ENCODE results near the gene SUPT7L.
"Not testable (repeated sequence)": the region's sequence is repeated elsewhere in the genome, so short reads cannot be mapped to it uniquely, and the experiment has no call there.

Gene SUPT7L

GRCh38 chr2:27683390-27684071 lies 20.1 kb upstream of the SUPT7L start:
- peak; percentile 80 to 89 for DNase-seq

GRCh38 chr2:27682334-27682771 lies 18.9 kb upstream of the SUPT7L start:
- not testable (repeated sequence) for DNase-seq

GRCh38 chr2:27681841-27682240 lies 18.4 kb upstream of the SUPT7L start:
- DNase-seq = no peak

GRCh38 chr2:27680571-27680970 lies 17.2 kb upstream of the SUPT7L start:
- DNase-seq = no peak

GRCh38 chr2:27672723-27673486 lies 9.5 kb upstream of the SUPT7L start:
- DNase-seq = no peak

- DNase-seq = no peak
Measured at GRCh38 chr2:27671235-27671634, 7.8 kb upstream of the SUPT7L start.

GRCh38 chr2:27667446-27667845 lies 4.0 kb upstream of the SUPT7L start:
- DNase-seq = no peak

GRCh38 chr2:27664622-27665363 lies 1.4 kb upstream of the SUPT7L start:
- no peak for DNase-seq

GRCh38 chr2:27664154-27664574 lies 750 bp upstream of the SUPT7L start:
- no peak for DNase-seq

GRCh38 chr2:27661371-27661770 lies 2.0 kb downstream of the SUPT7L start:
- no peak for DNase-seq

- no peak for DNase-seq
Measured at GRCh38 chr2:27655155-27655951, 8.1 kb downstream of the SUPT7L start.

- DNase-seq = no peak
Measured at GRCh38 chr2:27653397-27653796, 10.0 kb downstream of the SUPT7L start.

GRCh38 chr2:27652790-27653189 lies 10.6 kb downstream of the SUPT7L start:
- no peak for DNase-seq

- DNase-seq = no peak
Measured at GRCh38 chr2:27652341-27652740, 11.1 kb downstream of the SUPT7L start.

- no peak for DNase-seq
Measured at GRCh38 chr2:27651056-27651455, 12.4 kb downstream of the SUPT7L start.

GRCh38 chr2:27647737-27648136 lies 15.7 kb downstream of the SUPT7L start:
- no peak for DNase-seq

GRCh38 chr2:27647289-27647688 lies 16.1 kb downstream of the SUPT7L start:
- DNase-seq = no peak

- DNase-seq = no peak
Measured at GRCh38 chr2:27645197-27645596, 18.2 kb downstream of the SUPT7L start.

GRCh38 chr2:27640722-27641245 lies 22.6 kb downstream of the SUPT7L start:
- DNase-seq = no peak

- DNase-seq = no peak
Measured at GRCh38 chr2:27638709-27639108, 24.7 kb downstream of the SUPT7L start.

- no peak for DNase-seq
Measured at GRCh38 chr2:27638037-27638637, 25.3 kb downstream of the SUPT7L start.

- no peak for DNase-seq
Measured at GRCh38 chr2:27636766-27637165, 26.6 kb downstream of the SUPT7L start.
